Left lung (tissue), 10 donors: ENCODE data around the gene RSPH6A. TPM values are rescaled to one million over a fixed set of nuclear protein-coding genes. Genes with fewer than 3 reads are reported as not detected.

Experiments
- ATAC-seq: fragments of 200-7000 bp; cut with Tn5 transposase; one replicate; pipeline ENCODE4 v1.9.1; 2020; ENCODE audit warnings: moderate library complexity
- DNase-seq, 4 donors: peaks; one replicate each; pipeline ENCODE4 v3.0.0-alpha.2; 2013 to 2020
- H3K27ac ChIP-seq, 2 donors: fragments of 200-600 bp; sonication (generic) in 1 of 2; one replicate each; pipeline versions ENCODE4 v1.5.0 to v1.8.0; 2020 to 2021
- H3K27me3 ChIP-seq, 2 donors: fragments of 200-600 bp; sonication (generic) in 1 of 2; one replicate each; pipeline versions ENCODE4 v1.5.0 to v1.8.0; 2020 to 2021
- H3K36me3 ChIP-seq, 2 donors: fragments of 200-600 bp; sonication (generic) in 1 of 2; one replicate each; pipeline versions ENCODE4 v1.5.0 to v1.8.0; 2020 to 2021
- H3K4me1 ChIP-seq, 2 donors: fragments of 200-600 bp; one replicate each; pipeline ENCODE4 v1.8.0; 2021
- H3K4me3 ChIP-seq, 2 donors: fragments of 200-600 bp; sonication (generic) in 1 of 2; one replicate each; pipeline versions ENCODE4 v1.5.0 to v1.8.0; 2020 to 2021; ENCODE audit warnings: mild to moderate bottlenecking in 1 of 2
- H3K9me3 ChIP-seq, 2 donors: fragments of 200-600 bp; sonication (generic) in 1 of 2; one replicate each; pipeline versions ENCODE4 v1.5.0 to v1.8.0; 2020 to 2021
- CTCF ChIP-seq, 2 donors: fragments of 200-600 bp; sonication (generic) in 1 of 2; IDR thresholded peaks; one replicate each; pipeline versions ENCODE4 v1.5.0 to v1.8.0; 2021; ENCODE audit warnings: antibody characterized with exemption in 2 of 2
- intact Hi-C, 2 donors: fragments of 100-400 bp; cut with DNase I; formaldehyde crosslinking; loops; one replicate each; pipeline versions ENCODE4 v1.11.2 to v1.14.2; 2022
- polyA plus RNA-seq, 6 donors: library from polyadenylated mRNA; unstranded; fragments of 120-200 nt; gene quantifications; one replicate each; pipeline ENCODE4 v1.2.1, GENCODE V29; 2013; ENCODE audit not compliant: insufficient read length in 6 of 6
- total RNA-seq, 2 donors: library from RNA; stranded (reverse); fragmentation: NEBNext Ultra II Directional; extraction: Animal tissue kit (Norgen Biotek cat#: 25700); gene quantifications; one replicate each; pipeline ENCODE4 v1.2.1, GENCODE V29; 2021
- donor health status: DM: no; HTN: yes; CAD: no.
- donor health status: DM: no; HTN: no; CAD: no.

Gene RSPH6A
- total and polyA plus RNA-seq, 8 donors = 0.09 to 0.13 TPM; not detected in 6

- intact Hi-C loops = no loop called here
- peak within 1 kb of the TSS; percentile 84 to 98 for H3K4me3 ChIP-seq
- DNase-seq = peak; percentile 98 to 100 (median 99)
- peaks cover 5 to 33% of the 10 kb centered on the region in 2 donors for H3K4me1 ChIP-seq
- peaks cover 13 to 39% of the 10 kb centered on the region in 2 donors for H3K27me3 ChIP-seq
- TF ChIP-seq CTCF (IDR thresholded peaks at IDR 0.05) = no peak
- H3K27ac ChIP-seq = peak within 1 kb of the TSS; percentile 92 to 93
- no peaks in the 10 kb centered on the region for H3K9me3 ChIP-seq
- peaks cover 0 to 32% of the 10 kb centered on the region in 2 donors for H3K36me3 ChIP-seq
- ATAC-seq = peak; percentile 96
Observed at GRCh38 chr19:45862564-45863334, 47.6 kb upstream of the RSPH6A start, which contains the start of gene SYMPK. SYMPK (minus strand) TSS chr19:45863147; CDS start chr19:45854495, 8,652 bp downstream.

GRCh38 chr19:45862271-45862563 lies 47.1 kb upstream of the RSPH6A start:
- DNase-seq = peak in 1 of 4 donors; percentile 43
- intact Hi-C loops = no loop called here
- TF ChIP-seq CTCF (IDR thresholded peaks at IDR 0.05) = no peak

GRCh38 chr19:45860359-45861259 lies 45.5 kb upstream of the RSPH6A start:
- no peak for ATAC-seq
- H3K36me3 ChIP-seq = peaks cover 0 to 42% of the 10 kb centered on the region in 2 donors
- no peak overlapping the region for H3K27ac ChIP-seq
- intact Hi-C loops = no loop called here
- H3K9me3 ChIP-seq = no peaks in the 10 kb centered on the region
- H3K4me3 ChIP-seq = no peak overlapping the region
- peaks cover 13 to 24% of the 10 kb centered on the region in 2 donors for H3K27me3 ChIP-seq
- peaks cover 5 to 33% of the 10 kb centered on the region in 2 donors for H3K4me1 ChIP-seq
- DNase-seq = peak in 1 of 4 donors; percentile 15
- TF ChIP-seq CTCF (IDR thresholded peaks at IDR 0.05) = no peak

More at GRCh38 chr19:45862271-45862563, 47.1 kb upstream of the RSPH6A start:
- H3K27me3 ChIP-seq = peaks cover 13 to 39% of the 10 kb centered on the region in 2 donors
- H3K36me3 ChIP-seq = peaks cover 0 to 33% of the 10 kb centered on the region in 2 donors
- H3K4me3 ChIP-seq = peak overlapping the region; percentile 84 to 98
- H3K9me3 ChIP-seq = no peaks in the 10 kb centered on the region
- no peak for ATAC-seq
- peaks cover 5 to 33% of the 10 kb centered on the region in 2 donors for H3K4me1 ChIP-seq
- peak overlapping the region; percentile 92 to 93 for H3K27ac ChIP-seq

GRCh38 chr19:45854167-45854778 lies 39.2 kb upstream of the RSPH6A start:
- no peaks in the 10 kb centered on the region for H3K9me3 ChIP-seq
- no peaks in the 10 kb centered on the region for H3K27me3 ChIP-seq
- peaks cover 0 to 3% of the 10 kb centered on the region in 2 donors for H3K4me1 ChIP-seq
- H3K27ac ChIP-seq = no peak overlapping the region
- intact Hi-C loops = no loop called here
- no peak for TF ChIP-seq CTCF (IDR thresholded peaks at IDR 0.05)
- H3K36me3 ChIP-seq = peaks cover 0 to 76% of the 10 kb centered on the region in 2 donors
- ATAC-seq (no peak), DNase-seq (peak in 1 of 4 donors; percentile 27)
- no peak overlapping the region for H3K4me3 ChIP-seq
